Adrenal gland (tissue), 12 donors: ENCODE data around the gene PHACTR3. TPM values are rescaled to one million over a fixed set of nuclear protein-coding genes. Genes with fewer than 3 reads are reported as not detected.
A peak's percentile ranks its signal among the peaks of the same experiment; 100 is the strongest.

ENCODE experiments used
- DNase-seq, 7 donors: peaks; one replicate each; pipeline ENCODE4 v3.0.0-alpha.2; 2019 to 2020
- H3K27ac ChIP-seq, 5 donors: fragments of 200-600 bp; sonication (generic) in 4 of 5; 1 replicate in 3 of 5; 2 replicates in 2 of 5; pipeline versions ENCODE4 v1.5.1 to v1.8.0; 2016 to 2020; ENCODE audit warnings: mild to moderate bottlenecking in 1 of 5
- H3K27me3 ChIP-seq: fragments of 200-600 bp; 2 replicates; pipeline ENCODE4 v1.8.0; 2021
- H3K36me3 ChIP-seq, 2 donors: fragments of 200-600 bp; replicated peaks in 1 of 2; 1 replicate in 1 of 2; 2 replicates in 1 of 2; pipeline versions ENCODE4 v1.5.1 to v1.8.0; 2018 to 2022
- H3K4me1 ChIP-seq, 2 donors: fragments of 200-600 bp; replicated peaks in 1 of 2; 1 replicate in 1 of 2; 2 replicates in 1 of 2; pipeline versions ENCODE4 v1.5.1 to v1.8.0; 2018 to 2021
- H3K4me3 ChIP-seq, 4 donors: fragments of 200-600 bp; sonication (generic) in 3 of 4; one replicate each; pipeline ENCODE4 v1.5.1; 2016 to 2018
- H3K9me3 ChIP-seq, 3 donors: fragments of 200-600 bp; sonication (generic) in 1 of 3; replicated peaks in 1 of 3; 1 replicate in 2 of 3; 2 replicates in 1 of 3; pipeline versions ENCODE4 v1.5.1 to v1.8.0; 2016 to 2021
- CTCF ChIP-seq, 6 experiments: fragments of 450-650 bp in 4 of 6; fragments of 200-600 bp in 2 of 6; sonication (generic) in 1 of 6; IDR thresholded peaks; 1 replicate in 5 of 6; 2 replicates in 1 of 6; pipeline versions ENCODE4 v1.5.1 to v1.8.0; 2016 to 2021; ENCODE audit warnings: antibody characterized with exemption in 6 of 6, mild to moderate bottlenecking in 2 of 6, moderate library complexity in 1 of 6
- POLR2A ChIP-seq, 2 donors: fragments of 450-650 bp; IDR thresholded peaks; one replicate each; pipeline ENCODE4 v1.6.1; 2017; ENCODE audit warnings: antibody characterized with exemption in 2 of 2, mild to moderate bottlenecking in 2 of 2, moderate library complexity in 1 of 2
- WGBS, 4 donors: extraction: QIAGEN DNeasy Blood & Tissue Kit in 2 of 4; methylation state at CpG; one replicate each; pipeline versions ENCODE4 v1.1.5 to v1.1.7; 2013 to 2017; 5-methylcytosine and 5-hydroxymethylcytosine counted together
- intact Hi-C, 2 donors: fragments of 100-400 bp; cut with DNase I; formaldehyde crosslinking; loops; one replicate each; pipeline versions ENCODE4 v1.14.1 to v1.15.0; 2022 to 2023
- polyA plus RNA-seq, 3 donors: library from polyadenylated mRNA; stranded (reverse); fragments of 200-250 nt in 2 of 3; fragments of 350-450 nt in 1 of 3; fragmentation: Illumina TruSeq in 1 of 3; extraction: RNeasy Lipid Tissue Mini Kit (QIAGEN cat#74804) in 1 of 3; gene quantifications; one replicate each; pipeline ENCODE4 v1.2.3, GENCODE V29; 2013 to 2014
- total RNA-seq, 9 donors: library from RNA; depleted of rRNA in 4 of 9; stranded (reverse); fragments of >200 nt in 4 of 9; fragments of 120-200 nt in 1 of 9; fragmentation: NEBNext Ultra II Directional in 1 of 9; extraction: Animal tissue kit (Norgen Biotek cat#: 25700) in 1 of 9; gene quantifications; one replicate each; pipeline versions ENCODE4 v1.1.0 to v1.2.4, GENCODE V29; 2013 to 2023
- donor health status: healthy with polysubstance abuse.
- donor health status: Bipolar disorder and iron deficiency.
- donor health status: DM: yes; HTN: yes; CAD: no.
- donor health status: DM: no; HTN: no; CAD: no.
- donor health status: DM: no; HTN: no; CAD: no.
- donor health status: DM: yes; HTN: yes; CAD: no.

The PHACTR3 gene
- total and polyA plus RNA-seq, 12 donors, result 0.17 to 4.5 (median 0.81) TPM

- Histone ChIP-seq H3K9me3 (no peaks in the 10 kb centered on the region), H3K27me3 (peaks cover 38% of the 10 kb centered on the region), H3K27ac (no peak overlapping the region), H3K4me3 (no peak overlapping the region), H3K4me1 (peaks cover 0 to 6% of the 10 kb centered on the region in 2 donors), H3K36me3 (no peaks in the 10 kb centered on the region)
- WGBS, 4 donors, result 43 to 68% (median 64%) methylated on average over 7 to 9 of the region's 9 CpGs
- intact Hi-C loops, result no loop called here
- TF ChIP-seq CTCF (IDR thresholded peaks at IDR 0.05), result no peak
- no peak for TF ChIP-seq POLR2A (IDR thresholded peaks at IDR 0.05)
- DNase-seq, result no peak
These were observed 150.2 kb downstream of the PHACTR3 start for GRCh38 chr20:59754551-59754950.

DNA sequence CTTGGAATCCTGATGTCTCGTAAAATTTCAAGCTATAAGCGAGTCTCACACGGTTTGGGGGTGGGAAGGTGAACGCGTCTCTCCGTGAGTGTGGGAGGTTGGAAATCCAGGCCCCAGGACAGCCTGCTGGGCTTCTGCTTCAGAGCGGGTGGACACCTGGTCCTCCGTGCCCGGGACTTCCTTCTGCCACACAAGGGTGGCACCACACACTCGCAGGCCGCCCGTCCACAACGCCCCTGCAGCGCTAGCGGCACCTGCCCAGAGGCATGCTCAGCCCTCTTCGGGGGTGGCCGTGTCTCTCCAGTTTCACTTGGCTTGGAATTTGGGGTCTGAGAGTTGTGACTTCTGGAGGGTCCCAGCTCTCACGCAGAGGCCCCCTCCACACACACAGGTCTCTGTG is 151.9 kb downstream of the PHACTR3 start:
- intact Hi-C loops, result no loop called here
- peaks cover 0 to 6% of the 10 kb centered on the region in 2 donors for H3K4me1 ChIP-seq
- H3K27me3 ChIP-seq, result peaks cover 28% of the 10 kb centered on the region
- H3K27ac ChIP-seq, result no peak overlapping the region
- no peak overlapping the region for H3K4me3 ChIP-seq
- DNase-seq, result no peak
- no peak for TF ChIP-seq CTCF (IDR thresholded peaks at IDR 0.05)
- no peak for TF ChIP-seq POLR2A (IDR thresholded peaks at IDR 0.05)
- WGBS, 4 donors, result 77 to 93% (median 89%) methylated on average over 7 to 18 of the region's 18 CpGs
- no peaks in the 10 kb centered on the region for H3K36me3 ChIP-seq
- no peaks in the 10 kb centered on the region for H3K9me3 ChIP-seq

- no peaks in the 10 kb centered on the region for H3K36me3 ChIP-seq
- no peak for DNase-seq
- no peaks in the 10 kb centered on the region for H3K27me3 ChIP-seq
- no peak for TF ChIP-seq POLR2A (IDR thresholded peaks at IDR 0.05)
- no peak for TF ChIP-seq CTCF (IDR thresholded peaks at IDR 0.05)
- no peak overlapping the region for H3K27ac ChIP-seq
- intact Hi-C loops, result no loop called here
- WGBS, 4 donors, result 63 to 69% (median 64%) methylated on average over 2 of the region's 2 CpGs
- H3K4me1 ChIP-seq, result no peaks in the 10 kb centered on the region
- H3K4me3 ChIP-seq, result no peak overlapping the region
- no peaks in the 10 kb centered on the region for H3K9me3 ChIP-seq
These were observed 159.7 kb downstream of the PHACTR3 start for GRCh38 chr20:59764037-59764436.

- H3K36me3 ChIP-seq, result no peaks in the 10 kb centered on the region
- H3K27ac ChIP-seq, result no peak overlapping the region
- H3K4me3 ChIP-seq, result no peak overlapping the region
- WGBS, 4 donors, result 74 to 87% (median 84%) methylated on average over 4 of the region's 4 CpGs
- intact Hi-C loops, result no loop called here
- no peaks in the 10 kb centered on the region for H3K4me1 ChIP-seq
- no peaks in the 10 kb centered on the region for H3K9me3 ChIP-seq
- no peak for TF ChIP-seq POLR2A (IDR thresholded peaks at IDR 0.05)
- no peak for TF ChIP-seq CTCF (IDR thresholded peaks at IDR 0.05)
- H3K27me3 ChIP-seq, result no peaks in the 10 kb centered on the region
- DNase-seq, result peak in 1 of 7 donors; percentile 14
These were observed 161.3 kb downstream of the PHACTR3 start for GRCh38 chr20:59765599-59766177.
